H9 (cell line): Measurements from ENCODE around the gene MRPL45. TPM values are rescaled to one million over a fixed set of nuclear protein-coding genes. Genes with fewer than 3 reads are reported as not detected.

Experiments used
- DNase-seq: peaks from one replicate; pipeline ENCODE4 v3.0.0-alpha.2; 2017
- H2AFZ ChIP-seq: one replicate; pipeline ENCODE4 v1.6.1; 2013; ENCODE audit warnings: mild to moderate bottlenecking, low read length, control low read depth, moderate library complexity
- H2AK5ac ChIP-seq: 2 replicates; pipeline ENCODE4 v1.6.1; 2013; ENCODE audit warnings: low read length, control low read depth, mixed read lengths; ENCODE audit not compliant: insufficient read length
- H2BK120ac ChIP-seq: one replicate; pipeline ENCODE4 v1.6.1; 2013; ENCODE audit warnings: low read depth, mild to moderate bottlenecking, low read length, control low read depth, inconsistent platforms; ENCODE audit not compliant: poor library complexity, severe bottlenecking
- H2BK12ac ChIP-seq: 2 replicates; pipeline ENCODE4 v1.6.1; 2013; ENCODE audit warnings: low read length, control low read depth, mixed read lengths, low read depth; ENCODE audit not compliant: insufficient read length
- H2BK15ac ChIP-seq: 2 replicates; pipeline ENCODE4 v1.6.1; 2013; ENCODE audit warnings: low read depth, low read length, control low read depth
- H2BK20ac ChIP-seq: one replicate; pipeline ENCODE4 v1.6.1; 2013; ENCODE audit warnings: low read depth, mild to moderate bottlenecking, low read length, control low read depth, inconsistent platforms; ENCODE audit not compliant: poor library complexity, severe bottlenecking
- H2BK5ac ChIP-seq: 2 replicates; pipeline ENCODE4 v1.6.1; 2013; ENCODE audit warnings: low read length, control low read depth, mixed read lengths; ENCODE audit not compliant: insufficient read length
- H3K14ac ChIP-seq: 2 replicates; pipeline ENCODE4 v1.6.1; 2013; ENCODE audit warnings: low read length, control low read depth; ENCODE audit not compliant: insufficient read depth
- H3K18ac ChIP-seq: 2 replicates; pipeline ENCODE4 v1.6.1; 2013; ENCODE audit warnings: low read depth, mild to moderate bottlenecking, mixed read lengths, low read length, control low read depth; ENCODE audit not compliant: insufficient read length
- H3K23ac ChIP-seq: 2 replicates; pipeline ENCODE4 v1.6.1; 2013; ENCODE audit warnings: low read length, control low read depth, mixed read lengths, low read depth; ENCODE audit not compliant: insufficient read length
- H3K23me2 ChIP-seq: 2 replicates; pipeline ENCODE4 v1.6.1; 2013; ENCODE audit warnings: low read depth, mild to moderate bottlenecking, mixed read lengths, low read length, control low read depth; ENCODE audit not compliant: insufficient read length, poor library complexity, severe bottlenecking
- H3K27ac ChIP-seq: 2 replicates; pipeline ENCODE4 v1.5.1; 2013; ENCODE audit warnings: low read length, control low read depth, mixed read lengths, low read depth; ENCODE audit not compliant: insufficient read length
- H3K27me3 ChIP-seq: 2 replicates; pipeline ENCODE4 v1.6.1; 2013; ENCODE audit warnings: low read length, control low read depth, inconsistent platforms; ENCODE audit not compliant: insufficient read depth
- H3K4ac ChIP-seq: 2 replicates; pipeline ENCODE4 v1.6.1; 2013; ENCODE audit warnings: low read depth, mild to moderate bottlenecking, control low read depth, inconsistent platforms, low read length, moderate library complexity
- H3K4me1 ChIP-seq: 2 replicates; pipeline ENCODE4 v1.6.1; 2013; ENCODE audit warnings: low read length, control low read depth, inconsistent platforms; ENCODE audit not compliant: insufficient read depth
- H3K4me2 ChIP-seq: 2 replicates; pipeline ENCODE4 v1.6.1; 2013; ENCODE audit warnings: low read length, control low read depth, mixed read lengths; ENCODE audit not compliant: insufficient read length, insufficient read depth
- H3K56ac ChIP-seq: 2 replicates; pipeline ENCODE4 v1.6.1; 2013; ENCODE audit warnings: low read depth, mild to moderate bottlenecking, mixed read lengths, low read length, control low read depth; ENCODE audit not compliant: insufficient read length
- H3K79me1 ChIP-seq: 2 replicates; pipeline ENCODE4 v1.6.1; 2013; ENCODE audit warnings: low read depth, mild to moderate bottlenecking, moderate library complexity, low read length, control low read depth, inconsistent platforms; ENCODE audit not compliant: insufficient read depth, poor library complexity, severe bottlenecking
- H3K79me2 ChIP-seq: 2 replicates; pipeline ENCODE4 v1.6.1; 2013; ENCODE audit warnings: low read length, control low read depth, inconsistent platforms; ENCODE audit not compliant: insufficient read depth
- H3K9ac ChIP-seq: 2 replicates; pipeline ENCODE4 v1.6.1; 2013; ENCODE audit warnings: low read length, control low read depth, mixed read lengths; ENCODE audit not compliant: insufficient read length; ENCODE audit errors: extremely low read depth
- H3K9me3 ChIP-seq: one replicate; pipeline ENCODE4 v1.6.1; 2013; ENCODE audit warnings: low read depth, low read length, inconsistent platforms; ENCODE audit not compliant: control insufficient read depth
- H3T11ph ChIP-seq: one replicate; pipeline ENCODE4 v1.6.1; 2013; ENCODE audit warnings: mild to moderate bottlenecking, low read length, control low read depth, inconsistent platforms
- H4K20me1 ChIP-seq: one replicate; pipeline ENCODE4 v1.6.1; 2013; ENCODE audit not compliant: control insufficient read depth, insufficient read length, insufficient read depth
- H4K5ac ChIP-seq: 2 replicates; pipeline ENCODE4 v1.6.1; 2013; ENCODE audit warnings: low read depth, mild to moderate bottlenecking, mixed read lengths, low read length, control low read depth; ENCODE audit not compliant: insufficient read length
- H4K8ac ChIP-seq: replicated peaks from 2 replicates; pipeline ENCODE4 v1.6.1; 2013; ENCODE audit warnings: low read length, control low read depth, mixed read lengths, low read depth; ENCODE audit not compliant: insufficient read length
- H4K91ac ChIP-seq: 2 replicates; pipeline ENCODE4 v1.6.1; 2013; ENCODE audit warnings: low read depth, mild to moderate bottlenecking, moderate library complexity, mixed read lengths, low read length, control low read depth; ENCODE audit not compliant: insufficient read length
- H3K27ac Mint-ChIP-seq, 3 experiments: 2 replicates in 2 of 3; 3 replicates in 1 of 3; pipeline ENCODE4 v1.8.0; 2020 to 2021; ENCODE audit warnings: mixed read lengths in 3 of 3, mild to moderate bottlenecking in 1 of 3, moderate library complexity in 1 of 3
- H3K27me3 Mint-ChIP-seq: 2 replicates; pipeline ENCODE4 v1.8.0; 2021; ENCODE audit warnings: low read depth, mild to moderate bottlenecking, moderate library complexity, mixed read lengths
- H3K36me3 Mint-ChIP-seq, 3 experiments: 2 replicates in 2 of 3; 3 replicates in 1 of 3; pipeline ENCODE4 v1.8.0; 2020 to 2021; ENCODE audit warnings: low read depth in 3 of 3, mixed read lengths in 3 of 3; ENCODE audit not compliant: insufficient read depth in 1 of 3
- H3K4me1 Mint-ChIP-seq, 2 experiments: 2 replicates each; pipeline ENCODE4 v1.8.0; 2020; ENCODE audit warnings: mixed read lengths in 2 of 2
- H3K4me3 Mint-ChIP-seq, 2 experiments: 2 replicates in 1 of 2; 3 replicates in 1 of 2; pipeline ENCODE4 v1.8.0; 2020 to 2021; ENCODE audit warnings: mild to moderate bottlenecking in 2 of 2, mixed read lengths in 2 of 2, moderate library complexity in 1 of 2
- H3K9me3 Mint-ChIP-seq, 2 experiments: 2 replicates in 1 of 2; 3 replicates in 1 of 2; pipeline ENCODE4 v1.8.0; 2020; ENCODE audit warnings: mild to moderate bottlenecking in 2 of 2, mixed read lengths in 2 of 2, moderate library complexity in 1 of 2
- CTCF ChIP-seq: fragments of 200-600 bp; sonication (generic); conservative IDR thresholded peaks from 3 replicates; pipeline ENCODE4 v1.8.0; 2021; ENCODE audit warnings: antibody characterized with exemption, mild to moderate bottlenecking
- WGBS: extraction: QIAGEN DNeasy Blood & Tissue Kit; methylation state at CpG from one replicate; pipeline ENCODE4 v1.1.7; 2013; ENCODE audit warnings: missing lambda C conversion rate, low lambda C conversion rate, mixed read lengths; ENCODE audit not compliant: insufficient read length; ENCODE audit errors: extremely low coverage; 5-methylcytosine and 5-hydroxymethylcytosine counted together
- total RNA-seq: library from RNA; stranded (reverse); gene quantifications from 2 replicates; pipeline ENCODE4 v1.2.1, GENCODE V29; 2021

Gene MRPL45
- total RNA-seq, 1 experiment from 2014 or later: 59.9 TPM

- Histone ChIP-seq H4K8ac (no peak overlapping the region), H4K5ac (no peak overlapping the region), H2BK20ac (no peak overlapping the region), H3K79me1 (no peaks in the 10 kb centered on the region), H3K4me2 (no peak overlapping the region), H3T11ph (no peak overlapping the region), H3K27ac (no peak overlapping the region), H2AK5ac (no peak overlapping the region), H2BK15ac (no peak overlapping the region), H3K23me2 (no peaks in the 10 kb centered on the region), H2BK12ac (no peak overlapping the region), H3K18ac (no peak overlapping the region), H3K56ac (no peak overlapping the region), H2BK5ac (no peak overlapping the region), H3K14ac (no peak overlapping the region), H4K20me1 (no peaks in the 10 kb centered on the region), H3K4ac (no peak overlapping the region), H3K9ac (no peak overlapping the region), H2BK120ac (no peak overlapping the region), H3K23ac (no peak overlapping the region), H4K91ac (no peak overlapping the region), H3K27me3 (no peaks in the 10 kb centered on the region), H2AFZ (no peak overlapping the region), H3K4me1 (peaks cover 3% of the 10 kb centered on the region; the same call in 1 of the 2 replicates), H3K79me2 (no peaks in the 10 kb centered on the region), H3K9me3 (no peaks in the 10 kb centered on the region)
- H3K27ac Mint-ChIP-seq: no peak overlapping the region
- no peak overlapping the region for H3K4me3 Mint-ChIP-seq
- H3K9me3 Mint-ChIP-seq: no peaks in the 10 kb centered on the region
- no CpG with 5 or more reads among the region's 1 CpG for WGBS
- DNase-seq: no peak
- peaks cover 20 to 49% (median 35%) of the 10 kb centered on the region in 3 experiments; a peak in 6 of 7 replicates for H3K36me3 Mint-ChIP-seq
- no peaks in the 10 kb centered on the region; the same call in 1 of the 2 replicates for H3K27me3 Mint-ChIP-seq
- no peak for TF ChIP-seq CTCF
- H3K4me1 Mint-ChIP-seq: peaks cover 19 to 26% of the 10 kb centered on the region in 2 experiments
These were observed 25.9 kb downstream of the MRPL45 start for GRCh38 chr17:38322897-38323296.
